SHP77 (cell line): Measurements from ENCODE around the gene NAGK.

Experiments
- DNase-seq, 2 experiments: peaks; one replicate each; lab custom pipeline; 2025; lab: John Stamatoyannopoulos, UW

NAGK gene

DNA sequence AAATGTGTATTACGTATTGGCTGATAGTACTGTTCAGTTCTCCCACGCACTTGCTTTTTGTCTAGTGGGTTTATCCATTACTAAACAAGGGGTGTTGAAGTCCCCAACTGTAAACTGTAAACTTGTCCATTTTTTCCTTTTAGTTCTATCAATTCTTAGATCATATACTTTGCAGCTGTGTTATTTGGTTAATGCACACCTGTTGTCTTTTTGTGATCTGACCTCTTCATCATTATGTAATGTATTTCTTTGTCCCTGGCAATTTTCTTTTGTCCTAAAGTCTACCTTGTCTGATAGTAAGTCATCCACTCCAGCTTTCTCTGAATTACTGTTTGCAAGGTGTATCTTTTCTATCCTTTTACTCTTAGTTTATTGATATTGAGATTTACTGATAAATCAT is 39.6 kb downstream of the NAGK start:
- no peak for DNase-seq

DNA sequence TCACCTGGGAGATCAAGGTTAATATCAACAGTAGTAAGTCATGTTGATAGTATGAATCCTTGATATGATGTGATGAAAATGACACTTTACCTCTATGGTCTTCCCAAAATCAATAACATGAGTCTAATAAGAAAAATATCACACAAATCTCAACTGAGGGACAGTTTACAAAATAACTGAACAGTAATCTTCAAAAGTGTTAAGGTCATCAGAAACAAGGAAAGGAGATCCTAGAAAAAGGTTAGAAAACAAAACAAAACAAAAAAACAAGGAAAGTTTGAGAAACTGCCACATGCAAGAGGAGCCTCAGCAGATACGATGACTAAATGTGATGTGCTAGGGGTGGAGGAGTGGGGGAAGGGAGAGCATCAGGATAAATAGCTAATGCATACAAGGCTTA is 45.4 kb downstream of the NAGK start:
- no peak for DNase-seq

DNA sequence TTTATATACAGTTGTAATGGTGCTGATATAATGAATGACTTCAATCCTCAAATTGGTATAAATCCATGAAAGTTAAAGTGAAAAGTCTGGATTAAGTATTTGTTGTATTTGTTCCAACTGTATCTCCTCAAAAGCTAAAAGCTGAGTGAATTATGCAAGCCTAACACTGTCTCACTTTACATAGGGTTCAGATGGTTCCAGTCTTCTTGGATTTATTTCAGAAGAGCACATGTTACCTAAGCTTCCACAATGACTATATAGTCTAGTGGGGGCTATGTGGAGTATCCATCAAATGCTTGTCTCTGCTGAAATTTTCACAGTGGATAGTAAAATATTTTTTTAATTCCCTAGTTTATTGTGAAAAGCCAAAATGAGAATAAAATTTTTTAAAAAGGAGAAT is 48.6 kb downstream of the NAGK start:
- no peak for DNase-seq

DNA sequence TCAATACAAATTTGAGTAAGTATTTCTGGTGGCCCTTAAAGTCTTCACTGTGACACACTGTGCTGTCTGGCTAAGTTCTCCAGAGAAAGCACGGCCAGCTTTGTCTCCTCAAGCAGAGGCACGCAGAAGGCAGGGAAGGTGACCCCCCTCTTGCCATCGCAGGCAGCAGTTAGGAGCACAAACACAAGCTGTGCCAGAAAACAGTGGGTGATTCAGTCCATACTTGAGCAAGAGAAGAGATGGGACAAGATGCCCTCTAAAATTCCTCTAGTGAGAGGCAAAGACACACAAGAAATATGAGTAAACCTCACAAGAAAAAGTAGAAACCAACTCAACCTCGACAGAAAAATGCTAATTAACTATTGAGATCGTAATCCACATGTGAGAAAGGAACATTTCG is 51.7 kb downstream of the NAGK start:
- no peak for DNase-seq

DNA sequence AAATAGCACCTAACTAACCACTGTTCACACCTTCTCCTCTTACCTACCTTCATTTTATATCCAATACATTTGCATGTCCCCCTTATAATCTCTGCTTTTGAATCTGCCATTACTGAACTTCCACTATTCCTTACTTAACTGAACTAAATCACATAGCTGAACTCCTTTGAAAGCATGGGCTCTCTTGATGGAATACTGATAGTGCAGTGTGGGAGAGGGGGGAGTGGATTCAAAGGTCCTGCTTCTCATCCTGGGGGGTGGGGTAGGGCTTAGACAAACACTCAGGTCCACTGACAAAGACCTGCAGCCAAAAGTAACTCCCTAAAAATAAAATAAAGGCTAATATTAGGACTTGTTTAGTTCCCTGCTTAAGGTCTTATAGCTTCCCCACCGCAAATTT is 53.0 kb downstream of the NAGK start:
- DNase-seq: no peak

DNA sequence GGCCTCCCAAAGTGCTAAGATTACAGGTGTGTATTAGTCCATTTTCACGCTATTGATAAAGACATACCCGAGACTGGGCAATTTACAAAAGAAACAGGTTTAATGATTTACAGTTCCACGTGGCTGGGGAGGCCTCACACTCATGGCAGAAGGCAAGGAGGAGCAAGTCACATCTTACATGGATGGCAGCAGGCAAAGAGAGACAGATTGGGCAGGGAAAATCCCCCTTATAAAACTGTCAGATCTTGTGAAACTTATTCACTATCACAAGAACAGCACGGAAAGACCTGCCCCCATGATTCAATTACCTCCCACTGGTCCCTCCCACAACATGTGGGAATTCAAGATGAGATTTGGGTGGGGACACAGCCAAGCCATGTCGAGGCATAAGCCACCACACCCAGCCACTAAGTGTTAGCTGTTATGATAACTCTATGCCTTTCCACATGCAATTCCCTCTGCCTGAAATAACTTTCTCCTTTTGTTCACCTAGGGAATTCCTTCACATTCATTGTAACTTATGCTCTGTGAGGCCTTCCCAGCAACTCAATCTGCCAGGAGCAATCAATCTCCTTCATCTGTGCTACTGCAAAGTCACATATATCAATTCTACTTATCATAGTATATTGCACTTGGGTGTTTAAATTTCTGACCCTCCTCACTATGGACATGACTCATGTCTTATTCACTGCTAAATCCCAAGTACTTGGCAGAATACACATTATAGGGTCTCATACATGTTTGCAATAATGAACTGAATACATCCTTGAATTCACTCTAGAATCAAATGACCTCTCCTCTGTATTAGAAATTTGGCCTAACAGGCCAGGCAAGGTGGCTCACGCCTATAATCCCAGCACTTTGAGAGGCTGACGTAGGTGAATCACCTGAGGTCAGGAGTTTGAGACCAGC is 54.2 kb downstream of the NAGK start:
- DNase-seq: no peak

DNA sequence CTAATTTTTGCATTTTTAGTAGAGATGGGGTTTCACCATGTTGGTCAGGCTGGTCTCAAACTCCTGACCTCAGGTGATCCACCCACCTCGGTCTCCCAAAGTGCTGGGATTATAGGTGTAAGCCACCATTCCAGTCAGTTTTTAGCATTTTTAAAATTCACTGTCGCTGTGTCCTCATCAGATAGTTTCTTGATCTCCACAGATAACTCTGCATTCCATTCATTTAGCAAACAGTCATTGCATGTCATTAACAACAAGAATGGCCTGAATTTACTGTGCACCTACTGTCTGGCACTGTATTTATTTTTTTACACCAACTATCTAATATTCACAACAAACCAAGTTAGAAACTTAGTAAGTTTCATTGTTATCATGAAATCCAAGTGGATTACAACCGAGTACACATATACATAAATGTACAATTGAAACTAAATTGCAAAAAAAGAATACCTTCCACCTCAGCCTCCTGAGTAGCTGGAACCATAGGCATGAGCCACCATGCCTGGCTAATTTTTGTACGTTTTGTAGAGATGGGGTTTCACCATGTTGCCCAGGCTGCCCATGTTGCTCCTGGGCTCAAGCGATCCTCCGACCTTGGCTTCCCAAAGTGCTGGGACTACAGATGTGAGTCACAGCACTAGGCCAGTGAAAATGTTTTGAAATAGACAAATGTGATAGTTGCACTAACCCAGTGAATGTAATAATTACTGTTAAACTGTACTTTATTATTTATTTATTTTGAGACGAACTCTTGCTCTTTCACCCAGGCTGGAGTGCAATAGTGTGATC is 57.3 kb downstream of the NAGK start:
- no peak for DNase-seq

DNA sequence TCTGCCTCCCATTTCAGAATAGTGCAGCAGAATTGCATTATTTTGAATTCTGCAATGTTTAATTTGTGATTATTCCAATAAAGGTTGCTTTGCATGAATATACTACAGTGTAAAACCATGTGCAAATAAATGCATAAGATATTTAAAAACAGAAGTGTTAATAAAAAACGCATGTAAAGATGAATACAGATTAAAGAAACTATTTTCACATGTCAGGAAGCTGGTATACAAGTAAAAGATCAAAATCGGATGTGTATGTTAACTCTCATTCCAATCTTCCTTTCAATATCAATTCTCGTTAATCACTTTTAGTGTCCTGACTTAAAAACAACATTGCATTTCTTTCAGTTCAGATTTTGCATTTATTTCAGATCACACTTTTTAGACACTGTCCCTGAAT is 58.5 kb downstream of the NAGK start:
- no peak for DNase-seq
